MCF 10A (cell line): ENCODE results near the gene SLC22A23. TPM values are rescaled to one million over a fixed set of nuclear protein-coding genes. Genes with fewer than 3 reads are reported as not detected.

Experiments used
- BruUV-seq: library from RNA; stranded (reverse); fragments of 400-500 nt; replicated peaks from 2 replicates; lab custom pipeline; 2021; lab: Mats Ljungman, UMichigan
- CTCF ChIA-PET: fragments of 300-600 bp; sonication (Branson Sonifier 250); formaldehyde crosslinking; extraction: SDS; loops from one replicate; lab custom pipeline; 2021; ENCODE audit warnings: antibody characterized with exemption, inconsistent platforms; lab: Yijun Ruan, JAX
- POLR2A ChIA-PET: fragments of 300-600, 350-650 bp; sonication (Branson Sonifier 250); formaldehyde crosslinking; extraction: SDS; loops from one replicate; lab custom pipeline; 2020; ENCODE audit warnings: antibody characterized with exemption, inconsistent platforms; lab: Yijun Ruan, JAX
- DNase-seq: peaks from one replicate; pipeline ENCODE4 v3.0.0-alpha.2; 2018; ENCODE audit not compliant: unreplicated experiment
- H3K27ac Mint-ChIP-seq: one replicate; pipeline ENCODE4 v1.8.0; 2022; ENCODE audit warnings: mild to moderate bottlenecking, low read depth, mixed read lengths; ENCODE audit not compliant: unreplicated experiment
- H3K27me3 Mint-ChIP-seq: one replicate; pipeline ENCODE4 v1.8.0; 2022; ENCODE audit warnings: mixed read lengths; ENCODE audit not compliant: insufficient read depth, unreplicated experiment
- H3K36me3 Mint-ChIP-seq: one replicate; pipeline ENCODE4 v1.8.0; 2022; ENCODE audit warnings: mild to moderate bottlenecking, moderate library complexity, mixed read lengths; ENCODE audit not compliant: insufficient read depth, unreplicated experiment
- H3K4me1 Mint-ChIP-seq: one replicate; pipeline ENCODE4 v1.8.0; 2022; ENCODE audit warnings: mixed read lengths; ENCODE audit not compliant: insufficient read depth, unreplicated experiment
- H3K4me3 Mint-ChIP-seq: one replicate; pipeline ENCODE4 v1.8.0; 2022; ENCODE audit warnings: mild to moderate bottlenecking, moderate library complexity, mixed read lengths; ENCODE audit not compliant: unreplicated experiment
- H3K9me3 Mint-ChIP-seq: one replicate; pipeline ENCODE4 v1.8.0; 2022; ENCODE audit warnings: mixed read lengths; ENCODE audit not compliant: unreplicated experiment
- intact Hi-C: fragments of 100-400 bp; cut with micrococcal nuclease; formaldehyde crosslinking; loops from 2 replicates; pipeline ENCODE4 v1.14.1; 2022
- total RNA-seq: library from RNA; stranded (reverse); gene quantifications from 2 replicates; pipeline ENCODE4 v1.2.3, GENCODE V29; 2022
- TF ChIP-seq, protein P1 (sequence below): fragments of 200-600 bp; IDR thresholded peaks from one replicate; pipeline ENCODE4 v1.8.0; 2022; ENCODE audit warnings: antibody characterized with exemption, mild to moderate bottlenecking; ENCODE audit not compliant: unreplicated experiment

Gene SLC22A23
- total RNA-seq, 1 experiment from 2014 or later: 11.9 TPM

DNA sequence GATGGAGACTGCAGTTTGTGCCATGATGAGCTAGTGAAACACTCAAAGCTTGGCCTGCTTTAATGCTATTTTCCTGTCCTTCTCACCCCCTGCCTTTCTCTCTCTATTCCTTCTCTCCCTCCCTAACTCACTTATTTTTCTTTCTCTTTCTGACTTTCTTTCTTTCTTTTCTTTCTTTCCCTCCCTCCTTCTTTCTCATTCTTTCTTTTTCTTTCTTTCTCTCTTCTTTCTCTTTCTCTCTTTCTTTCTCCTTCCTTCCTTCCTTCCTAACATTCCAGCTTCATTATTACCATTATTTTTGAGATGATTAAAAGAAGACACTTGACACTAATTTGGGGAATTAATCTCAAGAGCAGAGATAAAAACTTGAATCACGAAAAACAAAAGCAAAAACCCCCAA lies 39.5 kb upstream of the SLC22A23 start:
- intact Hi-C loops: no loop called here

DNA sequence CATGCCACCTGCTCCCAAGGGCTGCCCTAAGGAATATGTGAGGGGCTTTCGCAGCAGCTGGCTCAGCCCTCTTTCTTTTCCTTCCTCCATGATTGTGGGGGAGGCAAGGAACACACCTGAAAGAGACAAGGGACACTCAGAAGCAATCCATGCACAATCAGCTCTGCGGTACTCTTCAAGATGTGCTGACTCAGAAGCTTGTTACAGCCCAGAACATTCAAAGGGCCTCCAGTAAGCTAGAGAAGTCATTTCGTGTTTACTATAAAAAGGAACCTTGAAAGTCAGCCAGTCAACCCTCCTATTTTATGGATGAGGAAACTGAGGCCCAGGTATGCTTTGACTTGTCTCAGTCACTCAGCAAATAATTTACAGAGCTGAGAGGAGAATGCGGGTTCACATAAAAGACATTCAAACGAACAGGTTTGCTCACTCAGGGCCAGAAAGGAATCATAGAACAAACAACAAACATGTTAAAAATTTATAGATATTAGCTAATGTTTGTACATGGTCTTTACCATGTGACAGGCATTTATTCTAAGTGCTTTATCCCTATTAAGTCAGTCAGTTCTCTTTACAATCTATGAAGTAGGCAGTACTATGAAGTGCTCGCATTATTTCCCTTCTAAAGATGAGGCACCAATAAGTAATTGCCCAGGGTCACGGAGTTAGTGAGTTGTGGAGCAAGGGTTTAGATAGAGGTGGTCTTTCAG lies 37.7 kb upstream of the SLC22A23 start:
- TF ChIP-seq, protein P1, sequence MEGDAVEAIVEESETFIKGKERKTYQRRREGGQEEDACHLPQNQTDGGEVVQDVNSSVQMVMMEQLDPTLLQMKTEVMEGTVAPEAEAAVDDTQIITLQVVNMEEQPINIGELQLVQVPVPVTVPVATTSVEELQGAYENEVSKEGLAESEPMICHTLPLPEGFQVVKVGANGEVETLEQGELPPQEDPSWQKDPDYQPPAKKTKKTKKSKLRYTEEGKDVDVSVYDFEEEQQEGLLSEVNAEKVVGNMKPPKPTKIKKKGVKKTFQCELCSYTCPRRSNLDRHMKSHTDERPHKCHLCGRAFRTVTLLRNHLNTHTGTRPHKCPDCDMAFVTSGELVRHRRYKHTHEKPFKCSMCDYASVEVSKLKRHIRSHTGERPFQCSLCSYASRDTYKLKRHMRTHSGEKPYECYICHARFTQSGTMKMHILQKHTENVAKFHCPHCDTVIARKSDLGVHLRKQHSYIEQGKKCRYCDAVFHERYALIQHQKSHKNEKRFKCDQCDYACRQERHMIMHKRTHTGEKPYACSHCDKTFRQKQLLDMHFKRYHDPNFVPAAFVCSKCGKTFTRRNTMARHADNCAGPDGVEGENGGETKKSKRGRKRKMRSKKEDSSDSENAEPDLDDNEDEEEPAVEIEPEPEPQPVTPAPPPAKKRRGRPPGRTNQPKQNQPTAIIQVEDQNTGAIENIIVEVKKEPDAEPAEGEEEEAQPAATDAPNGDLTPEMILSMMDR: no peak
- H3K4me3 Mint-ChIP-seq: no peak overlapping the region
- intact Hi-C loops: no loop called here
- no peaks in the 10 kb centered on the region for H3K9me3 Mint-ChIP-seq
- DNase-seq: no peak
- peaks cover 7% of the 10 kb centered on the region for H3K4me1 Mint-ChIP-seq
- H3K27me3 Mint-ChIP-seq: peaks cover 17% of the 10 kb centered on the region
- POLR2A ChIA-PET: interaction anchor here (0.7 kb wide), 1 partner anchor 23 kb away, joined by 3 read pairs; no protein-coding TSS in a partner anchor
- no TSS peak for BruUV-seq
- H3K27ac Mint-ChIP-seq: no peak overlapping the region
- no peaks in the 10 kb centered on the region for H3K36me3 Mint-ChIP-seq
- CTCF ChIA-PET: interaction anchor here (0.7 kb wide), 1 partner anchor 436 kb away, joined by 3 read pairs; no protein-coding TSS in a partner anchor

More for the DNA sequence above, 39.5 kb upstream of the SLC22A23 start:
- TF ChIP-seq, protein P1: no peak
- Mint-ChIP-seq H3K27me3 (peaks cover 17% of the 10 kb centered on the region), H3K4me3 (no peak overlapping the region), H3K27ac (no peak overlapping the region), H3K36me3 (no peaks in the 10 kb centered on the region), H3K9me3 (no peaks in the 10 kb centered on the region), H3K4me1 (peaks cover 15% of the 10 kb centered on the region)
- ChIA-PET POLR2A (interaction anchor here (0.9 to 1.8 kb wide), 3 partner anchors 10 to 22 kb away, joined by 3 to 5 read pairs (median 5); no protein-coding TSS in a partner anchor), CTCF (no interaction called here)
- no peak for DNase-seq
- no TSS peak for BruUV-seq

DNA sequence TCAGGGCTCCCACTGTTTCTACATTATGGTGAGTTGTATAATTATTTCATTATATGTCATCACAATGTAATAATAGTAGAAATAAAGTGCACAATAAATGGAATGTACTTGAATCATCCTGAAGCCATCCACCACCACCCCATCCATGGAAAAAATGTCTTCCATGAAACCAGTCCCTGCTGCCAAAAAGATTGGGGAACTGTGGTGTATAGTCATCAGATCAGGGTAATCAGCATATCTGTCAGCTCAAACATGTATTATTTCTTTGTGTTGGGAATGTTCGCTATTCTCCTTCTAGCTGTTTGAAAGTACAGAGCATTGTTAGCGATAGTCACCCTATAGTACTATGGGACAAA lies 33.8 kb upstream of the SLC22A23 start:
- intact Hi-C loops: no loop called here
- CTCF ChIA-PET: interaction anchor here (0.6 to 1.3 kb wide), 4 partner anchors 11 to 352 kb away, joined by 3 to 4 read pairs (median 3); no protein-coding TSS in a partner anchor
- H3K9me3 Mint-ChIP-seq: no peaks in the 10 kb centered on the region

More for the DNA sequence above, 33.8 kb upstream of the SLC22A23 start:
- no TSS peak for BruUV-seq
- no peak for DNase-seq
- no peaks in the 10 kb centered on the region for H3K4me1 Mint-ChIP-seq
- H3K36me3 Mint-ChIP-seq: no peaks in the 10 kb centered on the region
- POLR2A ChIA-PET: no interaction called here
- peaks cover 25% of the 10 kb centered on the region for H3K27me3 Mint-ChIP-seq
- no peak overlapping the region for H3K27ac Mint-ChIP-seq
- no peak overlapping the region for H3K4me3 Mint-ChIP-seq
- TF ChIP-seq, protein P1: no peak
